Measurements from ENCODE around the gene CELF2.

Gene CELF2

GRCh38 chr10:11265484-11265883, 247.8 kb downstream of the CELF2 start:
- CTCF ChIA-PET = no interaction called here

GRCh38 chr10:11266426-11266825, 248.8 kb downstream of the CELF2 start:
- DNase-seq (ENCODE audit: low read depth, low spot score) = no peak
- ChIA-PET POLR2A (no interaction called here), CTCF (no interaction called here)
- no peak overlapping the region for H3K4me3 ChIP-seq (ENCODE audit: low read depth, low read length)
- TF ChIP-seq CTCF (IDR thresholded peaks at IDR 0.05; ENCODE audit: insufficient read depth, low read length, missing control alignments) = no peak

More at GRCh38 chr10:11265484-11265883, 247.8 kb downstream of the CELF2 start:
- POLR2A ChIA-PET = no interaction called here
- no peak for DNase-seq (ENCODE audit: low read depth, low spot score)
- no peak for TF ChIP-seq CTCF (IDR thresholded peaks at IDR 0.05; ENCODE audit: insufficient read depth, low read length, missing control alignments)
- no peak overlapping the region for H3K4me3 ChIP-seq (ENCODE audit: low read depth, low read length)

GRCh38 chr10:11270135-11270857, 252.6 kb downstream of the CELF2 start:
- no peak overlapping the region for H3K4me3 ChIP-seq (ENCODE audit: low read depth, low read length)
- ChIA-PET POLR2A (interaction anchor here (1.3 kb wide), 1 partner anchor 1662 kb away, joined by 6 read pairs; no protein-coding TSS in a partner anchor), CTCF (interaction anchor here (0.7 to 2.5 kb wide), 20 partner anchors 10 to 1941 kb away, joined by 3 to 12 read pairs (median 3); no protein-coding TSS in a partner anchor)
- peak; percentile 98 for TF ChIP-seq CTCF (IDR thresholded peaks at IDR 0.05; ENCODE audit: insufficient read depth, low read length, missing control alignments)
- DNase-seq (ENCODE audit: low read depth, low spot score) = no peak

- DNase-seq (ENCODE audit: low read depth, low spot score) = no peak
- CTCF ChIA-PET = interaction anchor here (0.7 to 2.5 kb wide), 10 partner anchors 12 to 1939 kb away, joined by 3 to 12 read pairs (median 3); no protein-coding TSS in a partner anchor
- TF ChIP-seq CTCF (IDR thresholded peaks at IDR 0.05; ENCODE audit: insufficient read depth, low read length, missing control alignments) = no peak
- POLR2A ChIA-PET = interaction anchor here (1.3 kb wide), 1 partner anchor 1662 kb away, joined by 6 read pairs; no protein-coding TSS in a partner anchor
- H3K4me3 ChIP-seq (ENCODE audit: low read depth, low read length) = no peak overlapping the region
These were observed 253.1 kb downstream of the CELF2 start for GRCh38 chr10:11270858-11271179.

GRCh38 chr10:11272915-11273389, 255.3 kb downstream of the CELF2 start:
- CTCF ChIA-PET = no interaction called here
- no peak for TF ChIP-seq CTCF (IDR thresholded peaks at IDR 0.05; ENCODE audit: insufficient read depth, low read length, missing control alignments)
- DNase-seq (ENCODE audit: low read depth, low spot score) = no peak
- POLR2A ChIA-PET = no interaction called here
- H3K4me3 ChIP-seq (ENCODE audit: low read depth, low read length) = no peak overlapping the region

GRCh38 chr10:11274452-11274851, 256.8 kb downstream of the CELF2 start:
- POLR2A ChIA-PET = no interaction called here

More at GRCh38 chr10:11274452-11274851, 256.8 kb downstream of the CELF2 start:
- CTCF ChIA-PET = no interaction called here
- H3K4me3 ChIP-seq (ENCODE audit: low read depth, low read length) = no peak overlapping the region
- no peak for TF ChIP-seq CTCF (IDR thresholded peaks at IDR 0.05; ENCODE audit: insufficient read depth, low read length, missing control alignments)
- no peak for DNase-seq (ENCODE audit: low read depth, low spot score)
